Measurements from ENCODE around the gene BRK1. TPM values are rescaled to one million over a fixed set of nuclear protein-coding genes. Genes with fewer than 3 reads are reported as not detected.
"Not testable (repeated sequence)": the region's sequence is repeated elsewhere in the genome, so short reads cannot be mapped to it uniquely, and the experiment has no call there.

The BRK1 gene
- total RNA-seq, 3 donors from 2014 or later = 71.7 to 118 (median 85.5) TPM

GRCh38 chr3:10090179-10090578 lies 25.3 kb upstream of the BRK1 start:
- peak in 1 of 3 donors; percentile 30 for DNase-seq
- Histone ChIP-seq H3K36me3 (ENCODE audit: low read depth) (no peaks in the 10 kb centered on the region), H3K4me3 (no peak overlapping the region), H3K4me1 (ENCODE audit: low read depth) (no peaks in the 10 kb centered on the region), H3K9me3 (no peaks in the 10 kb centered on the region)
- peak; percentile 82 for ATAC-seq
- intact Hi-C loops (cut with DNase I, micrococcal nuclease) = no loop called here
- TF ChIP-seq CTCF (IDR thresholded peaks at IDR 0.05) = no peak

DNA sequence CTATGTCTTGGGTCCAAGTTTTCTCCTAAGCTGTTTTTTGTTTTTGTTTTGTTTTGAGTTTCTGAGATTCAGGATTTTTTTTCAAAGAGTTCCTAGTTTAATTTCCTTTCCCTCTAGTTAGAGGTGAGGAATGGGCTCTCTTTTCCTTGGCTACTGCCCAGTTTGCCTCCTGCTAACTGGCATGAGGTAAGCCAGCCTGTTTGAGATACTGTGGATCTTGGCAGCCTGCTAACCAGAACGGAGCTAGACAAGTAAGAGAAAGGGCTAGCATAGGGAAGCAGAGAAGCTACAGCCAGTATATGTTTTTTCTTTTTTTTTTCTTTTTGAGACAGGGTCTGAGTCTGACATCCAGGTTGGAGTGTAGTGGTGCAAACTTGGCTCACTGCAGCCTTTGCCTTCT lies 24.7 kb upstream of the BRK1 start:
- intact Hi-C loops (cut with DNase I, micrococcal nuclease); DNase-seq; H3K9me3 ChIP-seq; H3K4me3 ChIP-seq; H3K4me1 ChIP-seq (ENCODE audit: low read depth); ATAC-seq; H3K36me3 ChIP-seq (ENCODE audit: low read depth): not testable (repeated sequence)

DNA sequence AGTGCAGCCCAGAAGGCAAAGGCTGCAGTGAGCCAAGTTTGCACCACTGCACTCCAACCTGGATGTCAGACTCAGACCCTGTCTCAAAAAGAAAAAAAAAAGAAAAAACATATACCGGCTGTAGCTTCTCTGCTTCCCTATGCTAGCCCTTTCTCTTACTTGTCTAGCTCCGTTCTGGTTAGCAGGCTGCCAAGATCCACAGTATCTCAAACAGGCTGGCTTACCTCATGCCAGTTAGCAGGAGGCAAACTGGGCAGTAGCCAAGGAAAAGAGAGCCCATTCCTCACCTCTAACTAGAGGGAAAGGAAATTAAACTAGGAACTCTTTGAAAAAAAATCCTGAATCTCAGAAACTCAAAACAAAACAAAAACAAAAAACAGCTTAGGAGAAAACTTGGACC lies 24.1 kb upstream of the BRK1 start:
- intact Hi-C loops (cut with DNase I, micrococcal nuclease); ATAC-seq; H3K9me3 ChIP-seq; DNase-seq; H3K4me1 ChIP-seq (ENCODE audit: low read depth); H3K36me3 ChIP-seq (ENCODE audit: low read depth); H3K4me3 ChIP-seq: not testable (repeated sequence)

GRCh38 chr3:10093678-10094077 lies 21.8 kb upstream of the BRK1 start:
- intact Hi-C loops (cut with DNase I, micrococcal nuclease) = no loop called here
- H3K4me1 ChIP-seq (ENCODE audit: low read depth) = no peaks in the 10 kb centered on the region
- no peak for TF ChIP-seq CTCF (IDR thresholded peaks at IDR 0.05)
- H3K4me3 ChIP-seq = no peak overlapping the region
- ATAC-seq (no peak), DNase-seq (no peak)
- no peaks in the 10 kb centered on the region for H3K9me3 ChIP-seq
- no peaks in the 10 kb centered on the region for H3K36me3 ChIP-seq (ENCODE audit: low read depth)

DNA sequence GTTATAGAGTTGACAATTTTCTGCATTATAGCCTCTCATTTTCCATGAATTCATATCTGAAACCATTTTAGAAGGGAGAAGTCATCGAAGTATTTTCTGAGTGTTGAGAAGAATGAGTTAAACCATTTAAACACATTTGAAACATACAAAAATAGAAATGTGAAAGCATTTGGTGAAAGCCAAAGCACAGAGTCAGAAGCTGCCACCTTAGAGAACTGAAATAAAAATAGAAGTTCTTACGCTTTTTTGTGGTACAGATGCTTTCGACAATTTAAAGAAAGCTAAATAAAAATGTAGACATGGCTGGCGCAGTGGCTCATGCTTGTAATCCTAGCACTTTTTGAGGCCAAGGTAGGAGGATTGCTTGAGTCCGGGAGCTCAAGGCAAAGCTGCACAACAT lies 16.4 kb upstream of the BRK1 start:
- Histone ChIP-seq H3K36me3 (ENCODE audit: low read depth) (no peaks in the 10 kb centered on the region), H3K4me1 (ENCODE audit: low read depth) (no peaks in the 10 kb centered on the region), H3K9me3 (no peaks in the 10 kb centered on the region), H3K4me3 (no peak overlapping the region)
- no peak for DNase-seq
- TF ChIP-seq CTCF (IDR thresholded peaks at IDR 0.05) = no peak
- no peak for ATAC-seq
- intact Hi-C loops (cut with DNase I, micrococcal nuclease) = no loop called here

GRCh38 chr3:10106919-10107318 lies 8.6 kb upstream of the BRK1 start:
- Histone ChIP-seq H3K4me1 (ENCODE audit: low read depth) (no peaks in the 10 kb centered on the region), H3K4me3 (no peak overlapping the region), H3K36me3 (ENCODE audit: low read depth) (no peaks in the 10 kb centered on the region), H3K9me3 (no peaks in the 10 kb centered on the region)
- intact Hi-C loops (cut with DNase I, micrococcal nuclease) = no loop called here
- TF ChIP-seq CTCF (IDR thresholded peaks at IDR 0.05) = no peak
- DNase-seq = no peak
- no peak for ATAC-seq

DNA sequence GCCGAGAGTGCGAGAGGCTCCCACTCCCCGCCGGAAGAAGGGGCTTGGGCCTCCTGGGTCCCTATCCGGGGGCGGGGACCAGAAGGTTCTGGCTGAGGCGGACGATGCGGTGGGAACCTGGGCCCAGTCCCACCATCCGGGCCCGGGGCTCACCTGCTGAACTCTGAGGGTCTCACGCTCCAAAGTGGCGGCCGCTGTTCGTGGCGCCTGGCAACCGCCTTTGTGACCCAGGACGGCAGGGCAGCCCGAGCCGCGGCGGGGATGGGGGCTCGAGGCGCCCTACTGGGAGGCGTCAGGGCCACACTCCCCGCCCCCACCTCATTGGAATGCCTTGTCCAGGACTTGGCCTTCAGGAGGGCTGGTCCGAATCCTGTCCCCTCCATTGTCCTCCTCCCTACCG lies 7.4 kb upstream of the BRK1 start, which contains the start of gene FANCD2OS:
TSS of gene FANCD2OS (minus strand) at position 165 of the 400 bp plus-strand sequence. CDS start 3,481 bp downstream, outside the sequence.
- DNase-seq (no peak), ATAC-seq (no peak)
- TF ChIP-seq CTCF (IDR thresholded peaks at IDR 0.05) = no peak
- H3K4me1 ChIP-seq (ENCODE audit: low read depth) = no peaks in the 10 kb centered on the region
- H3K9me3 ChIP-seq = no peaks in the 10 kb centered on the region
- no peaks in the 10 kb centered on the region for H3K36me3 ChIP-seq (ENCODE audit: low read depth)
- intact Hi-C loops (cut with DNase I, micrococcal nuclease) = no loop called here
- H3K4me3 ChIP-seq = no peak within 1 kb of the TSS
